Measurements from ENCODE around the gene RNF10.

Gene RNF10

DNA sequence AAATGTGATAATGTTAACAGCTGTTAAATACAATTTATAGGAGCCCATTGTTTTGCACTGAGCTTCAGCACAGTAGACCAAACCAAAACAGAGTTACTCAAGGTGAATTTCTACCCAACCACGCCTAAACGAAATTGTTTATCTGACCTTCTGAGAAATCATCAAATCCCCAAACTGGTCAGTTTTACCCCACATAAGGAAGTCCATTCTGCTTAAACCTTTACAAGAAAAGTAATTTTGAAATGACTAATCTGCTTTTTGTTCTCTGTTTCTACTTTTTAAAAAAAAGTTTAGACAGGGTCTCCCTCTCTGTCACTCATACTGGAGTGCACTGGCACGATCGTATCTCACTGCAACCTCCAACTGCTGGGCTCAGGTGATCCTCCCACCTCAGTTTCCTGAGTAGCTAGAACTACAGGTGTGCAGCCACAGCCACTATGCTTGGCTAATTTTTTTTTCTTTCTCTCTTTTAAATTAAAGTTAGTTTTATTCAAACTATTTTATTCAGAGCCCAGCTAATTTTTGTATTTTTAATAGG lies 1.4 kb upstream of the RNF10 start:
- H3K79me2 ChIP-seq (ENCODE audit: control insufficient read depth, low read length) = peaks cover 46% of the 10 kb centered on the region

DNA sequence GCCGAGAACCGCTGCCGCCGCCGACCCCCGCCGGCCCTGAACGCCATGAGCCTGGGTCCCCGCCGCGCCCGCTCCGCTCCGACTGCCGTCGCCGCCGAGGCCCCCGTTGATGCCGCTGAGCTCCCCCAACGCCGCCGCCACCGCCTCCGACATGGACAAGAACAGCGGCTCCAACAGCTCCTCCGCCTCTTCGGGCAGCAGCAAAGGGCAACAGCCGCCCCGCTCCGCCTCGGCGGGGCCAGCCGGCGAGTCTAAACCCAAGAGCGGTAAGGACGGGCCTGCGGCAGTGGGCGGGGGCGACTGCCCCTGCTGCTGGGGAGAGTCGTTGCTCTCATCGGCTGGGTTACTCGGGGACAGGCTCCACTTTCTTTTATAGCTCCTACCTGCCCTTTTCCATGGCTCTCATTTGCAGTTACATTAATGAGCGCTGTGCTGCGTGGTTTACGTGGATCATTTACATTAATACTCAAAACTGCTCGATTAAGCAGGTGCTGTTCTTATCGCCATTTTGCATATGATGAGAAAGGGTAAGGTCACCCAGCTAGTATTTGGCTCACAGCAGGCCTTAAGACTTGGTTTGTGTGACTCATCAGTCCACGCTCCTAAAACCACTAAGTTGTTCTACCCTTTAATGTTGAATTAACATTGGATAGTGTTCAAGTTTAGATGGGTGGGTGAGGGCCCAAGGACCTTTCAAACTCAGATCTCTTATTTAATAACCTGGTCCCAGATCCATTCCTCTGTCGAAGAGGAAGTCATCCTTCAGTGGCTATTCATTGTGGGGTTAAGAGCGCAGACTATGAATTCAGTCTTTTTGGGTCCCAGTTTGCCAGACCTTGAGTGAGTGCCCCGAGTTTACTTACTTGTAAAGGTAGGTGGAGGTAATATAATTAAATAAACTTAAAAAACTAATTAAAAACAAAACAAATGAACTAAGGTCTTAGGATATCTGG lies 823 bp downstream of the RNF10 start:
- TF ChIP-seq, protein P1, sequence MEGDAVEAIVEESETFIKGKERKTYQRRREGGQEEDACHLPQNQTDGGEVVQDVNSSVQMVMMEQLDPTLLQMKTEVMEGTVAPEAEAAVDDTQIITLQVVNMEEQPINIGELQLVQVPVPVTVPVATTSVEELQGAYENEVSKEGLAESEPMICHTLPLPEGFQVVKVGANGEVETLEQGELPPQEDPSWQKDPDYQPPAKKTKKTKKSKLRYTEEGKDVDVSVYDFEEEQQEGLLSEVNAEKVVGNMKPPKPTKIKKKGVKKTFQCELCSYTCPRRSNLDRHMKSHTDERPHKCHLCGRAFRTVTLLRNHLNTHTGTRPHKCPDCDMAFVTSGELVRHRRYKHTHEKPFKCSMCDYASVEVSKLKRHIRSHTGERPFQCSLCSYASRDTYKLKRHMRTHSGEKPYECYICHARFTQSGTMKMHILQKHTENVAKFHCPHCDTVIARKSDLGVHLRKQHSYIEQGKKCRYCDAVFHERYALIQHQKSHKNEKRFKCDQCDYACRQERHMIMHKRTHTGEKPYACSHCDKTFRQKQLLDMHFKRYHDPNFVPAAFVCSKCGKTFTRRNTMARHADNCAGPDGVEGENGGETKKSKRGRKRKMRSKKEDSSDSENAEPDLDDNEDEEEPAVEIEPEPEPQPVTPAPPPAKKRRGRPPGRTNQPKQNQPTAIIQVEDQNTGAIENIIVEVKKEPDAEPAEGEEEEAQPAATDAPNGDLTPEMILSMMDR (IDR thresholded peaks at IDR 0.05; ENCODE audit: low read depth, low read length, poor library complexity, severe bottlenecking) = no peak
- no peak for TF ChIP-seq EZH2phosphoT487 (IDR thresholded peaks at IDR 0.05; ENCODE audit: borderline replicate concordance, low read length)
- Histone ChIP-seq H3F3A (ENCODE audit: control insufficient read depth, insufficient read depth) (0 out of 2 replicates have a peak, but pooled peaks cover 3% of the 10 kb centered on the region), H4K20me1 (ENCODE audit: control insufficient read depth, insufficient read depth, low read depth, low read length) (peaks cover 28% of the 10 kb centered on the region), H3K4me1 (ENCODE audit: control insufficient read depth, low read length) (peaks cover 54% of the 10 kb centered on the region), H3K4me3 (ENCODE audit: low read length) (peak overlapping the region; percentile 88), H3K9me2 (replicated peaks; ENCODE audit: control insufficient read depth, low read length) (no peaks in the 10 kb centered on the region), H3K36me3 (ENCODE audit: control insufficient read depth, low read length) (peaks cover 52% of the 10 kb centered on the region), H3K4me2 (ENCODE audit: low read length) (peak overlapping the region; percentile 94), H3K79me2 (ENCODE audit: control insufficient read depth, low read length) (peaks cover 59% of the 10 kb centered on the region), H3K27me3 (ENCODE audit: control insufficient read depth, low read length) (no peaks in the 10 kb centered on the region), H3K27ac (ENCODE audit: low read depth, low read length) (peak overlapping the region; percentile 62), H3K9me3 (ENCODE audit: control insufficient read depth, insufficient read depth, low read length) (no peaks in the 10 kb centered on the region)

More for the DNA sequence above, 1.4 kb upstream of the RNF10 start:
- Histone ChIP-seq H3K4me3 (ENCODE audit: low read length) (no peak overlapping the region), H3K9me2 (replicated peaks; ENCODE audit: control insufficient read depth, low read length) (no peaks in the 10 kb centered on the region), H3F3A (ENCODE audit: control insufficient read depth, insufficient read depth) (0 out of 2 replicates have a peak, but pooled peaks cover 3% of the 10 kb centered on the region), H3K27me3 (ENCODE audit: control insufficient read depth, low read length) (no peaks in the 10 kb centered on the region), H3K4me2 (ENCODE audit: low read length) (no peak overlapping the region), H3K36me3 (ENCODE audit: control insufficient read depth, low read length) (peaks cover 32% of the 10 kb centered on the region), H4K20me1 (ENCODE audit: control insufficient read depth, insufficient read depth, low read depth, low read length) (peaks cover 17% of the 10 kb centered on the region), H3K4me1 (ENCODE audit: control insufficient read depth, low read length) (peaks cover 50% of the 10 kb centered on the region), H3K9me3 (ENCODE audit: control insufficient read depth, insufficient read depth, low read length) (no peaks in the 10 kb centered on the region), H3K27ac (ENCODE audit: low read depth, low read length) (no peak overlapping the region)
- TF ChIP-seq EZH2phosphoT487 (IDR thresholded peaks at IDR 0.05; ENCODE audit: borderline replicate concordance, low read length) = no peak
- TF ChIP-seq, protein P1 (IDR thresholded peaks at IDR 0.05; ENCODE audit: low read depth, low read length, poor library complexity, severe bottlenecking) = no peak

DNA sequence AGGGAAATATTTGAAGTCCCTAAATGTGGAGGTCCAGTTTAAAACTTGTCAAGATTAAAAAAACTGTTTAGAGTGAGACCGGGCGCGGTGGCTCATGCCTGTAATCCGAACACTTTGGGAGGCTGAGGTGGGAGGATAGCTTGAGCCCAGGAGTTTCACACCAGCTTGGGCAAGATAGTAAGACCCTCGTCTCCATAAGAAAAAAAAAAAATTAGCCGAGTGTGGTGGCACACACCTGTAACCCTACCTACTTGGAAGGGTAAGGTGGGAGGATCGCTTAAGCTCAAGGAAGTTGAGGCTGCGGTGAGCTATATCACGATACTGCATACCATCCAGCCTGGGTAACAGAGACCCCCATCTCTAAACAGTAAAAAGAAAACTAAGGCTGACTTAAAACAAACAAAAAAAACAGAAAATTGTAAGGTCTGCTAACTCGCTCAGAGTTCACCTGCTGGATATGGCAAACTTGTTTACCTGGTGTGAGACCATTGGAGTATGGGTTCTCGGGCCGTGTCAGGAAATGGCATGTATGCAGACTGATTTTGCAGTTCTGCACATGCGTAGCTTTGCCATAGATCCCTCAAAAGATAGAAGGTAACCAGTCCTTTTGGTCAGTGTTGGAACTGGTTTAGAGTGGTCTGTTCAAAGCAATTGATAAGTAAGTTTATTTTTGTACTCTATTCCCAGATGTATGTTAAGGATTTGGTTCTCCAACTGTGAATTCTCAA lies 2.1 kb downstream of the RNF10 start:
- no peaks in the 10 kb centered on the region for H3K9me3 ChIP-seq (ENCODE audit: control insufficient read depth, insufficient read depth, low read length)
- H3K4me2 ChIP-seq (ENCODE audit: low read length) = peak overlapping the region; percentile 94
- peaks cover 62% of the 10 kb centered on the region for H3K36me3 ChIP-seq (ENCODE audit: control insufficient read depth, low read length)
- 0 out of 2 replicates have a peak, but pooled peaks cover 3% of the 10 kb centered on the region for H3F3A ChIP-seq (ENCODE audit: control insufficient read depth, insufficient read depth)
- TF ChIP-seq, protein P1 (IDR thresholded peaks at IDR 0.05; ENCODE audit: low read depth, low read length, poor library complexity, severe bottlenecking) = no peak
- TF ChIP-seq EZH2phosphoT487 (IDR thresholded peaks at IDR 0.05; ENCODE audit: borderline replicate concordance, low read length) = no peak
- H3K4me3 ChIP-seq (ENCODE audit: low read length) = peak overlapping the region; percentile 88
- no peaks in the 10 kb centered on the region for H3K9me2 ChIP-seq (replicated peaks; ENCODE audit: control insufficient read depth, low read length)
- no peak overlapping the region; the same call in 1 of the 2 replicates for H3K27ac ChIP-seq (ENCODE audit: low read depth, low read length)
- H3K27me3 ChIP-seq (ENCODE audit: control insufficient read depth, low read length) = no peaks in the 10 kb centered on the region
- peaks cover 52% of the 10 kb centered on the region for H3K4me1 ChIP-seq (ENCODE audit: control insufficient read depth, low read length)
- H3K79me2 ChIP-seq (ENCODE audit: control insufficient read depth, low read length) = peaks cover 72% of the 10 kb centered on the region
- H4K20me1 ChIP-seq (ENCODE audit: control insufficient read depth, insufficient read depth, low read depth, low read length) = peaks cover 28% of the 10 kb centered on the region

All from DOHH2 (cell line).